Measurements from ENCODE around the gene NUDT7.

Gene NUDT7

GRCh38 chr16:77784441-77785372 is 62.4 kb downstream of the NUDT7 start (continued):
- no peak for TF ChIP-seq ZNF600 (tag by site-specific recombination; IDR thresholded peaks at IDR 0.05)
- no peak for TF ChIP-seq OVOL3 (tag by site-specific recombination; IDR thresholded peaks at IDR 0.05)
- TF ChIP-seq ZNF214 (tag by site-specific recombination; IDR thresholded peaks at IDR 0.05; ENCODE audit: borderline replicate concordance) = no peak
- TF ChIP-seq FEZF1 (tag by site-specific recombination; IDR thresholded peaks at IDR 0.05) = no peak
- TF ChIP-seq ZNF529 (tag by site-specific recombination; IDR thresholded peaks at IDR 0.05; ENCODE audit: insufficient replicate concordance) = no peak
- no peak for TF ChIP-seq ZNF654 (tag by site-specific recombination; IDR thresholded peaks at IDR 0.05; ENCODE audit: low read depth)
- no peak for TF ChIP-seq MEIS1 (CRISPR knock-in tag; IDR thresholded peaks at IDR 0.05; ENCODE audit: borderline replicate concordance)
- TF ChIP-seq ZNF394 (tag by site-specific recombination; IDR thresholded peaks at IDR 0.05; ENCODE audit: borderline replicate concordance) = no peak
- no peak for TF ChIP-seq ZNF280D (tag by site-specific recombination; IDR thresholded peaks at IDR 0.05)
- no peak for TF ChIP-seq ZNF155 (tag by site-specific recombination; IDR thresholded peaks at IDR 0.05)
- no peak for TF ChIP-seq TCF7L2 (IDR thresholded peaks at IDR 0.05; ENCODE audit: borderline replicate concordance, low read depth, low read length)

GRCh38 chr16:77785373-77785764 is 63.1 kb downstream of the NUDT7 start:
- Histone ChIP-seq H3K9me3 (ENCODE audit: control insufficient read depth, insufficient read depth, low read depth, low read length) (no peaks in the 10 kb centered on the region), H3K4me1 (ENCODE audit: control insufficient read depth, insufficient read depth, low read length) (peaks cover 9% of the 10 kb centered on the region), H3K4me3 (ENCODE audit: low read depth, low read length) (no peak overlapping the region), H3K36me3 (ENCODE audit: control insufficient read depth in 2 of 2, insufficient read depth in 1 of 2, low read length in 2 of 2) (no peaks in the 10 kb centered on the region), H3K27ac (ENCODE audit: extremely low read depth, low read depth, low read length) (no peak overlapping the region)
- ChIA-PET CTCF (interaction anchor here (0.7 to 1.6 kb wide), 6 partner anchors 11 to 428 kb away, joined by 3 to 6 read pairs (median 4); no protein-coding TSS in a partner anchor), POLR2A (no interaction called here)
- no peak for TF ChIP-seq ZNF184 (tag by site-specific recombination; IDR thresholded peaks at IDR 0.05)
- no peak for TF ChIP-seq ZNF610 (tag by site-specific recombination; IDR thresholded peaks at IDR 0.05; ENCODE audit: borderline replicate concordance)
- TF ChIP-seq ZNF548 (tag by site-specific recombination; IDR thresholded peaks at IDR 0.05) = no peak
- TF ChIP-seq ZNF302 (tag by site-specific recombination; IDR thresholded peaks at IDR 0.05; ENCODE audit: low read depth) = no peak
- no peak for TF ChIP-seq ZNF266 (tag by site-specific recombination; IDR thresholded peaks at IDR 0.05; ENCODE audit: low read depth)
- TF ChIP-seq ZSCAN4 (tag by site-specific recombination; IDR thresholded peaks at IDR 0.05) = no peak
- no peak for TF ChIP-seq ZNF248 (tag by site-specific recombination; IDR thresholded peaks at IDR 0.05)
- no peak for TF ChIP-seq SCRT2 (tag by site-specific recombination; IDR thresholded peaks at IDR 0.05)
- TF ChIP-seq SALL2 (tag by site-specific recombination; IDR thresholded peaks at IDR 0.05; ENCODE audit: borderline replicate concordance) = no peak
- TF ChIP-seq ZFP3 (tag by site-specific recombination; IDR thresholded peaks at IDR 0.05; ENCODE audit: low read depth) = no peak
- TF ChIP-seq, protein P1, sequence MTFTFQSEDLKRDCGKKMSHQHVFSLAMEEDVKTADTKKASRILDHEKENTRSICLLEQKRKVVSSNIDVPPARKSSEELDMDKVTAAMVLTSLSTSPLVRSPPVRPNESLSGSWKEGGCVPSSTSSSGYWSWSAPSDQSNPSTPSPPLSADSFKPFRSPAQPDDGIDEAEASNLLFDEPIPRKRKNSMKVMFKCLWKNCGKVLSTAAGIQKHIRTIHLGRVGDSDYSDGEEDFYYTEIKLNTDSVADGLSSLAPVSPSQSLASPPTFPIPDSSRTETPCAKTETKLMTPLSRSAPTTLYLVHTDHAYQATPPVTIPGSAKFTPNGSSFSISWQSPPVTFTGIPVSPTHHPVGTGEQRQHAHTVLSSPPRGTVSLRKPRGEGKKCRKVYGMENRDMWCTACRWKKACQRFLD (tag by site-specific recombination; IDR thresholded peaks at IDR 0.05) = no peak
- TF ChIP-seq, protein P2, sequence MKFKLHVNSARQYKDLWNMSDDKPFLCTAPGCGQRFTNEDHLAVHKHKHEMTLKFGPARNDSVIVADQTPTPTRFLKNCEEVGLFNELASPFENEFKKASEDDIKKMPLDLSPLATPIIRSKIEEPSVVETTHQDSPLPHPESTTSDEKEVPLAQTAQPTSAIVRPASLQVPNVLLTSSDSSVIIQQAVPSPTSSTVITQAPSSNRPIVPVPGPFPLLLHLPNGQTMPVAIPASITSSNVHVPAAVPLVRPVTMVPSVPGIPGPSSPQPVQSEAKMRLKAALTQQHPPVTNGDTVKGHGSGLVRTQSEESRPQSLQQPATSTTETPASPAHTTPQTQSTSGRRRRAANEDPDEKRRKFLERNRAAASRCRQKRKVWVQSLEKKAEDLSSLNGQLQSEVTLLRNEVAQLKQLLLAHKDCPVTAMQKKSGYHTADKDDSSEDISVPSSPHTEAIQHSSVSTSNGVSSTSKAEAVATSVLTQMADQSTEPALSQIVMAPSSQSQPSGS (tag by site-specific recombination; IDR thresholded peaks at IDR 0.05; ENCODE audit: low read depth) = no peak
- TF ChIP-seq ZNF112 (tag by site-specific recombination; IDR thresholded peaks at IDR 0.05) = no peak

Measured in HEK293 (cell line).